Measurements from ENCODE around the gene SLC46A1. TPM values are rescaled to one million over a fixed set of nuclear protein-coding genes. Genes with fewer than 3 reads are reported as not detected.

The SLC46A1 gene
- total and polyA plus RNA-seq, 9 donors: 5.8 to 9.0 (median 8.0) TPM

- no peaks in the 10 kb centered on the region for H3K27me3 ChIP-seq (ENCODE audit: control insufficient read depth, insufficient read depth, low read length)
- DNase-seq: no peak
- no peaks in the 10 kb centered on the region for H3K4me1 ChIP-seq (ENCODE audit: control insufficient read depth, insufficient read depth, low read length)
- WGBS (ENCODE audit: insufficient coverage): 77% methylated on average over 6 of the region's 6 CpGs
- no peak overlapping the region for H3K27ac ChIP-seq (ENCODE audit: low read length)
- no peaks in the 10 kb centered on the region for H3K9me3 ChIP-seq (replicated peaks; ENCODE audit: control insufficient read depth, low read depth, low read length)
- H3K4me3 ChIP-seq (ENCODE audit: low read length): no peak overlapping the region
- peaks cover 49% of the 10 kb centered on the region for H3K36me3 ChIP-seq (ENCODE audit: control insufficient read depth, insufficient read depth, low read length)
Measured at GRCh38 chr17:28396635-28397239, 9.3 kb downstream of the SLC46A1 start.

GRCh38 chr17:28395968-28396367 lies 10.0 kb downstream of the SLC46A1 start:
- no peaks in the 10 kb centered on the region for H3K27me3 ChIP-seq (ENCODE audit: control insufficient read depth, insufficient read depth, low read length)
- no peak overlapping the region for H3K27ac ChIP-seq (ENCODE audit: low read length)
- no peaks in the 10 kb centered on the region for H3K4me1 ChIP-seq (ENCODE audit: control insufficient read depth, insufficient read depth, low read length)
- WGBS (ENCODE audit: insufficient coverage): 86% methylated on average over 5 of the region's 6 CpGs
- no peak overlapping the region for H3K4me3 ChIP-seq (ENCODE audit: low read length)
- DNase-seq: no peak
- H3K36me3 ChIP-seq (ENCODE audit: control insufficient read depth, insufficient read depth, low read length): peaks cover 51% of the 10 kb centered on the region
- H3K9me3 ChIP-seq (replicated peaks; ENCODE audit: control insufficient read depth, low read depth, low read length): no peaks in the 10 kb centered on the region

- H3K36me3 ChIP-seq (ENCODE audit: control insufficient read depth, insufficient read depth, low read length): peaks cover 54% of the 10 kb centered on the region
- no CpG with 5 or more reads among the region's 2 CpGs for WGBS (ENCODE audit: insufficient coverage)
Measured at GRCh38 chr17:28395426-28395825, 10.6 kb downstream of the SLC46A1 start.

GRCh38 chr17:28394337-28395116 lies 11.5 kb downstream of the SLC46A1 start:
- H3K9me3 ChIP-seq (replicated peaks; ENCODE audit: control insufficient read depth, low read depth, low read length): no peaks in the 10 kb centered on the region
- no peaks in the 10 kb centered on the region for H3K4me1 ChIP-seq (ENCODE audit: control insufficient read depth, insufficient read depth, low read length)
- no peak overlapping the region for H3K4me3 ChIP-seq (ENCODE audit: low read length)
- DNase-seq: no peak
- no peak overlapping the region for H3K27ac ChIP-seq (ENCODE audit: low read length)
- no peaks in the 10 kb centered on the region for H3K27me3 ChIP-seq (ENCODE audit: control insufficient read depth, insufficient read depth, low read length)
- peaks cover 55% of the 10 kb centered on the region for H3K36me3 ChIP-seq (ENCODE audit: control insufficient read depth, insufficient read depth, low read length)
- WGBS (ENCODE audit: insufficient coverage): 75% methylated on average over 2 of the region's 7 CpGs

More at GRCh38 chr17:28395426-28395825, 10.6 kb downstream of the SLC46A1 start:
- Histone ChIP-seq H3K27ac (ENCODE audit: low read length) (no peak overlapping the region), H3K27me3 (ENCODE audit: control insufficient read depth, insufficient read depth, low read length) (no peaks in the 10 kb centered on the region), H3K4me3 (ENCODE audit: low read length) (no peak overlapping the region), H3K4me1 (ENCODE audit: control insufficient read depth, insufficient read depth, low read length) (no peaks in the 10 kb centered on the region), H3K9me3 (replicated peaks; ENCODE audit: control insufficient read depth, low read depth, low read length) (no peaks in the 10 kb centered on the region)
- DNase-seq: no peak

GRCh38 chr17:28392491-28392890 lies 13.5 kb downstream of the SLC46A1 start:
- no peaks in the 10 kb centered on the region for H3K9me3 ChIP-seq (replicated peaks; ENCODE audit: control insufficient read depth, low read depth, low read length)
- peaks cover 62% of the 10 kb centered on the region for H3K36me3 ChIP-seq (ENCODE audit: control insufficient read depth, insufficient read depth, low read length)
- H3K4me3 ChIP-seq (ENCODE audit: low read length): no peak overlapping the region
- no peaks in the 10 kb centered on the region for H3K27me3 ChIP-seq (ENCODE audit: control insufficient read depth, insufficient read depth, low read length)
- no peaks in the 10 kb centered on the region for H3K4me1 ChIP-seq (ENCODE audit: control insufficient read depth, insufficient read depth, low read length)
- no peak overlapping the region for H3K27ac ChIP-seq (ENCODE audit: low read length)
- 60% methylated on average over 1 of the region's 10 CpGs for WGBS (ENCODE audit: insufficient coverage)
- no peak for DNase-seq

- H3K4me1 ChIP-seq (ENCODE audit: control insufficient read depth, insufficient read depth, low read length): no peaks in the 10 kb centered on the region
- WGBS (ENCODE audit: insufficient coverage): 41% methylated on average over 2 of the region's 2 CpGs
- H3K27ac ChIP-seq (ENCODE audit: low read length): no peak overlapping the region
- no peak for DNase-seq
- no peaks in the 10 kb centered on the region for H3K27me3 ChIP-seq (ENCODE audit: control insufficient read depth, insufficient read depth, low read length)
- no peaks in the 10 kb centered on the region for H3K9me3 ChIP-seq (replicated peaks; ENCODE audit: control insufficient read depth, low read depth, low read length)
- H3K4me3 ChIP-seq (ENCODE audit: low read length): no peak overlapping the region
- H3K36me3 ChIP-seq (ENCODE audit: control insufficient read depth, insufficient read depth, low read length): peaks cover 52% of the 10 kb centered on the region
Measured at GRCh38 chr17:28391401-28391800, 14.6 kb downstream of the SLC46A1 start.

GRCh38 chr17:28390984-28391383 lies 15.0 kb downstream of the SLC46A1 start:
- Histone ChIP-seq H3K9me3 (replicated peaks; ENCODE audit: control insufficient read depth, low read depth, low read length) (no peaks in the 10 kb centered on the region), H3K27me3 (ENCODE audit: control insufficient read depth, insufficient read depth, low read length) (no peaks in the 10 kb centered on the region), H3K36me3 (ENCODE audit: control insufficient read depth, insufficient read depth, low read length) (peaks cover 48% of the 10 kb centered on the region), H3K4me3 (ENCODE audit: low read length) (no peak overlapping the region), H3K27ac (ENCODE audit: low read length) (no peak overlapping the region), H3K4me1 (ENCODE audit: control insufficient read depth, insufficient read depth, low read length) (no peaks in the 10 kb centered on the region)
- no CpG with 5 or more reads among the region's 1 CpG for WGBS (ENCODE audit: insufficient coverage)
- no peak for DNase-seq

- Histone ChIP-seq H3K36me3 (ENCODE audit: control insufficient read depth, insufficient read depth, low read length) (peaks cover 44% of the 10 kb centered on the region), H3K27ac (ENCODE audit: low read length) (no peak overlapping the region)
- WGBS (ENCODE audit: insufficient coverage): no CpG with 5 or more reads among the region's 2 CpGs
Measured at GRCh38 chr17:28390563-28390962, 15.4 kb downstream of the SLC46A1 start.

GRCh38 chr17:28390141-28390540 lies 15.9 kb downstream of the SLC46A1 start:
- DNase-seq: no peak
- Histone ChIP-seq H3K9me3 (replicated peaks; ENCODE audit: control insufficient read depth, low read depth, low read length) (no peaks in the 10 kb centered on the region), H3K36me3 (ENCODE audit: control insufficient read depth, insufficient read depth, low read length) (peaks cover 41% of the 10 kb centered on the region), H3K4me3 (ENCODE audit: low read length) (no peak overlapping the region), H3K4me1 (ENCODE audit: control insufficient read depth, insufficient read depth, low read length) (no peaks in the 10 kb centered on the region), H3K27ac (ENCODE audit: low read length) (no peak overlapping the region), H3K27me3 (ENCODE audit: control insufficient read depth, insufficient read depth, low read length) (no peaks in the 10 kb centered on the region)
- no CpG with 5 or more reads among the region's 1 CpG for WGBS (ENCODE audit: insufficient coverage)

More at GRCh38 chr17:28390563-28390962, 15.4 kb downstream of the SLC46A1 start:
- H3K9me3 ChIP-seq (replicated peaks; ENCODE audit: control insufficient read depth, low read depth, low read length): no peaks in the 10 kb centered on the region
- no peak overlapping the region for H3K4me3 ChIP-seq (ENCODE audit: low read length)
- H3K27me3 ChIP-seq (ENCODE audit: control insufficient read depth, insufficient read depth, low read length): no peaks in the 10 kb centered on the region
- no peak for DNase-seq
- no peaks in the 10 kb centered on the region for H3K4me1 ChIP-seq (ENCODE audit: control insufficient read depth, insufficient read depth, low read length)

- Histone ChIP-seq H3K4me3 (ENCODE audit: low read length) (no peak overlapping the region), H3K36me3 (ENCODE audit: control insufficient read depth, insufficient read depth, low read length) (peaks cover 35% of the 10 kb centered on the region), H3K4me1 (ENCODE audit: control insufficient read depth, insufficient read depth, low read length) (peaks cover 5% of the 10 kb centered on the region), H3K27ac (ENCODE audit: low read length) (no peak overlapping the region), H3K27me3 (ENCODE audit: control insufficient read depth, insufficient read depth, low read length) (peaks cover 19% of the 10 kb centered on the region), H3K9me3 (replicated peaks; ENCODE audit: control insufficient read depth, low read depth, low read length) (no peaks in the 10 kb centered on the region)
- WGBS (ENCODE audit: insufficient coverage): 91% methylated on average over 11 of the region's 11 CpGs
- no peak for DNase-seq
Measured at GRCh38 chr17:28388106-28388505, 17.9 kb downstream of the SLC46A1 start.

Data from muscle of leg (tissue), 11 donors.